Measurements from ENCODE around the gene MAG.

MAG gene

GRCh38 chr19:35291916-35292315 lies at the start of gene MAG:
MAG (plus strand) TSS chr19:35292161; CDS start chr19:35295409, 3,248 bp downstream.
- DNase-seq = no peak

DNA sequence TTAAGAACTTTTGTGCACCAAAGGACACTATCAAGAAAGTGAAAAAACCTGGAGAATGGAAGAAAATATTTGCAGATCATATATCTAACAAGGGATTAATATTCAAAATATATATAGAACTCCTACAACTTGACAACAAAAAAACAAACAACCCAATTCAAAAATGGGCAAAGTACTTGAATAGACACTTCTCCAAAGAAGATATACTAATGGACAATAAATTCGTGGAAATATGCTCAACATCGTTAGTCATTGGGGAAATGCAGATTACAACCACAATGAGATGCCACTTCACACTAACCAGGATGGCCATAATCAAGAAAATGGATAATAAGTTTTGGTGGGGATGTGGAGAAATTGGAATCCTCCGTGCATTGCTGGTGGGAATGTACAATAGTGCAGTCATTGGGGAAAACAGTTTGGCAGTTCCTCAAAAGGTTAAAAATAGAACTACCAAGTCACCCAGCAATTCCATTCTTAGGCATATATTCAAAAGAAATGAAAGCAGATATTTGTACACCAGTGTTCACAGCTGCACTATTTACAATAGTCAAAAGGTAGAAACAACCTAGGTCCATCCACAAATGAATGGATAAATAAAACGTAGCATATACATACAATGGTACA lies 45.4 kb upstream of the MAG start:
- DNase-seq = no peak

GRCh38 chr19:35247526-35248309 lies 44.2 kb upstream of the MAG start:
- no peak for DNase-seq

DNA sequence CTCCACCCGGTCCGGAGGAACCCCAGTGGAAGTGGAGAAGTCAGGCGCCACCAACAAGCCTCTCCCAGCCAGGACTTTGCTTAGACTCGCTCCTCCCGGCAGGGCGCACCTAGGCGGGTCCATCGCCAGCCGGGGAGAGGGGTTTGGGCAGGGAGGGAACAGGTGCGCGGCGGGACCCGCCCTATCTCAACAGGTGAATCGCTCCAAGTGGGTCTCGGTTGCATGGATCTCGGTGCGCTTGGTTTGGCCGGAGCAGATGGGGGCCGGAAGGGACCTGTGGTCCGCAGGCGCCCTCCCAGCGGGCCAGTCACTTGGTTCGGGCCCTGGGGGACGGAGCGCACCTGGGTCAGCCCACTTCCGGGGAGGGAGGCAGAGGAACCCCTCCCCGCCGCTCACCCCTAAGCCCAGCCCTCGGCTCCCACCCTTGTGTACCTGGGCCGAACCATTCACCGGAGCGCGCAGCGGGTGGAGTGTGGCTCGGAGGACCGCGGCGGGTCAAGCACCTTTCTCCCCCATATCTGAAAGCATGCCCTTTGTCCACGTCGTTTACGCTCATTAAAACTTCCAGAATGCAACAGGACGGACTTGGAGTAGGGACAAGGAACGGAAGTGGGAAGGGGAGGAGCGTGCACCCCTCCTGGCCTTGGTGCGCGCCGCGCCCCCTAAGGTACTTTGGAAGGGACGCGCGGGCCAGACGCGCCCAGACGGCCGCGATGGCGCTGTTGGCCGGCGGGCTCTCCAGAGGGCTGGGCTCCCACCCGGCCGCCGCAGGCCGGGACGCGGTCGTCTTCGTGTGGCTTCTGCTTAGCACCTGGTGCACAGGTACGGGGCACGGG lies 43.4 kb upstream of the MAG start, which contains the start of gene LSR:
TSS of gene LSR (plus strand) at position 693 of the 836 bp plus-strand sequence. CDS start at position 714, 21 bp downstream.
- DNase-seq = no peak

- no peak for DNase-seq
Observed at GRCh38 chr19:35249146-35249847, 42.7 kb upstream of the MAG start.

DNA sequence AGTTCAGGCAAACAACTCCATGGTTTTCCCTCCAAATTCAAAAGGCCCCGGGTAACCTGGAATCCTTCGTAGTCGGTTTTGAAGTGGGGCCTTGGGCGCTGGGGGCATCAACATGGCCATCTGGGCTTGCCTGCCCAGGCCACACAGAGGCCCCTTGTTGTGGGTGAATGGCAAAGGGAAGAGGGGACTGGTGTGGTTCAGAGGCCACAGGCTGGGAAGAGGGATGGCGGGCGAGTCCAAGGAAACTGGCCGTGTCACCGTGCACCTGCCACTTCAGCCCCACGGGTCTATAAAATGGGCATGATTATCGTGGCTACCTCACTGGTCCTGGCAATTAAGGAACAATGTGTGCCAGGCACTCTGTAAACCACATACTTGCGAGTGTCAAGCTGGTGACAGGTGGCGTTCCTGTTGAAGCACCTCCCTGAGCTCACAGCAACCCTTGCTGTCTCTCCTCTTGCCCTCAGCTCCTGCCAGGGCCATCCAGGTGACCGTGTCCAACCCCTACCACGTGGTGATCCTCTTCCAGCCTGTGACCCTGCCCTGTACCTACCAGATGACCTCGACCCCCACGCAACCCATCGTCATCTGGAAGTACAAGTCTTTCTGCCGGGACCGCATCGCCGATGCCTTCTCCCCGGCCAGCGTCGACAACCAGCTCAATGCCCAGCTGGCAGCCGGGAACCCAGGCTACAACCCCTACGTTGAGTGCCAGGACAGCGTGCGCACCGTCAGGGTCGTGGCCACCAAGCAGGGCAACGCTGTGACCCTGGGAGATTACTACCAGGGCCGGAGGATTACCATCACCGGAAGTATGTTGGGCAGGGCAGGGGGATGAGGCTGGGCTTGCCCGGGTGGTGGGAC lies 41.9 kb upstream of the MAG start:
- DNase-seq = no peak

- DNase-seq = no peak
Observed at GRCh38 chr19:35251456-35251855, 40.5 kb upstream of the MAG start.

- DNase-seq = no peak
Observed at GRCh38 chr19:35253316-35254286, 38.4 kb upstream of the MAG start.

DNA sequence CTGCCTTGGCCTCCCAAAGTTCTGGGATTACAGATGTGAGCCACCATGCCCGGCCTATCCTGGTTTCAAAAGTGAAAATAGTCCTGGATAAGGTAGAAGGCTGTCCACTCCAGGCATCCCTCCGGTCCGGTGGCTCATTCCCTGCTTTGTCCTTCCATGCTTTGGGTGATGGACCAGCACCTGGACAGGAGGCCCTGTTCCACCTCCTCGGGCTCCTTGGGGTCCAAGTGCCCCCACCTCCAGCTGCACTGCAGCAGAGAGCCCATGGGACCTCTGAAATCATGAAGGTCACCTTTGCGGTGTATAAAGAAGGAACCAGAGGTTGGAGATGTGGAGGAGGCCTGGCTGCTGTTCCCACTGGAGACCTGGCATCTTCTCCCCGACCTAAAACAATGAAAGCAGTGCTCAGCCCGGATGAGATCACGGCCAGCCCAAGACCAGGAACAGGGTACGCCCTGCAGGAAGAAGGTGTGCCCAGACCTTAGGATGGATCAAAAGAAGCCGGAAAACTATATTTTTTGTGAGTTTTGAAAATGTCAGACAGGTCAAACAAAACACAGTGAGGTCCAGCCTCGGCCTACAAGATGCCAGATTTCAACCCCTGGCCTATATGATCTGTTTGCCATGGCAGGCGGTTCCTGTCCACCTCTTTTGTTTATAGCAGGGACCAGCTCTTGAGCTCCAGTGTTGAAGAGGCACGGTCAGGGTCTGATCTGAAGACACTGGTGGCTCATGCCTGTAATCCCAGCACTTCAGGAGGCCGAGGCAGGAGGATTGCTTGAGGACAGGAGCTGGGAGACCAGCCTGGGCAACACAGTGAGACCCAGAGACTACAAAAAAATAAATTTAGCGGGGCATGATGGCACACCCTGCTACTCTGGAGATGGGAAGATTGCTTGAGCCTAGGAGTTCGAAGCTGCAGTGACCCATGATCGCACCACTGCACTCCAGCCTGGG lies 37.3 kb upstream of the MAG start:
- DNase-seq = no peak

- DNase-seq = no peak
Observed at GRCh38 chr19:35256566-35256965, 35.4 kb upstream of the MAG start.

DNA sequence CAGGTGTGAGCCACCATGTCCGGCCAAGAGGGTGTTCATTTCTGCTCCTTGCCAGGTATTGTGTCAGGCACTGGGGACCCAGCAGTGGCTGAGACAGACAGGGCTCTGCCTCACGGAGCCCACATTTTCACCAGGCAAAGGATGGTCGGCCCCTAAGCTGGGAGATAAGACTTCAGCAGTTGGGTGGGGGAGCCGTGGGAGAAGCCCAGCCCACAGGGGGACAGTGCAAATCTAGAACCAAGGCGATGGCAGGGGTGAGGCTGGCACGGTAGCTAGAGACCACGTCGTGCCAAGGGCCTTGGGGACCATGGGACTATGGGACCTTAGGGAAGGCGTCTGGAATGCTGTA lies 34.9 kb upstream of the MAG start:
- DNase-seq = no peak

DNA sequence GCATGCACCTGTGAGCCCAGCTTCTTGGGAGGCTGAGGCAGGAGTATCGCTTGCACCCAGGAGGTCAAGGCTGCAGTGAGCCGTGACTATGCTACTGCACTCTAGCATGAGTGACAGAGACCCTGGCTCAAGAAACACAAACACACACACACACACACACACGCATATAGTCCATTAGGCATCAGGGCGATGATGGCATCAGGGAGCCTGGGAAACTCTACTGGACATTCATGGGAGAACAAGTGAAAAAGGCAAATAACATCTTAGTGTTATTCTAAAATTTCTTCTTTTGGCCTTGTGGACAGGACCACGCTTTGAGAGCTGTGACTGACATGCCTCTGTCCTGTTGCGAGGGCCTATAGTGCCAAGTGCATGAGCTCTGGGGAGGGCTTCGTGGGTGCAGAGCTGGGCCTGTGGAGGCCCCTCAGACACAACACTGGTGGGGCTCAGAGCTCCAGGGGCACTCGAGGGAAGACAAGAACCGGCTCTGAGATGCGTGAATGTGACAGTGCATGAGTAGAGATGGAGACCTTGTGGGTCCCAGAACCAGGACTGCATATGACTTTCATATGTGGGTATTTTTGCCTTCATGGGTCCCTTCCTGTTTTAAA lies 31.2 kb upstream of the MAG start:
- no peak for DNase-seq

DNA sequence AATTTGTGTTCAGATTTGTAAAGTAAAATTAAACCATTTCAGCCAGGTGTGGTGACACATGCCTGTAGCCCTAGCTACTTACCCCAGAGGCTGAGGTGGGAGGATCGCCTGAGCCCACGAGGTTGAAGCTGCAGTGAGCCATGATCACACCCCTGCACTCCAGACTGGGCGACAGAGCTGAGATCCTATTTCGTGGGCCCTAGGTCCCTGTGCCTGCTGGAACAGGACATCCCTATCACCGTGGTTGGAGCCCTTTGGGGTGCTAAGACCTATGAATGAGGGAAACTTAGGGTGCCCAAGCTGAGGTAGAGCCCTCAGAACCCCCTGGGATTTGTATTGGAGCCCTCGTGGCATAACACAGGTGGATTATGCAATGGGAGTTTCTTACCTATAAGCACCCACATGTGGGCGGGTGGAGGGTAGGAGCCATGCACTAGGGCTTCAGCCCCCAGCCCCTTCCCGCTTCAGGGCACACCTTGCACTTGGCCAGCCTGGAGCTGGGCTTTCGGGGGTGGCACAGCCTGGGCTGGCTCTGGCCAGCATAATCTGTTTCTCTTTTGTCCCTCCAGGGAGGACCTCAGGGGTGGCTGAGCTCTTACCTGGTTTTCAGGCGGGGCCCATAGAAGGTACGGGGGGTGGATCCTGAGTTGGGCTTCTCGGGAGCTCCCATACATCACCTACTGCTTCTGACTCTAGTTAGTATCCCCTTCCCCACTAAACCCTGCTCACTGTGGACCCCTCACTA lies 30.4 kb upstream of the MAG start:
- no peak for DNase-seq

DNA sequence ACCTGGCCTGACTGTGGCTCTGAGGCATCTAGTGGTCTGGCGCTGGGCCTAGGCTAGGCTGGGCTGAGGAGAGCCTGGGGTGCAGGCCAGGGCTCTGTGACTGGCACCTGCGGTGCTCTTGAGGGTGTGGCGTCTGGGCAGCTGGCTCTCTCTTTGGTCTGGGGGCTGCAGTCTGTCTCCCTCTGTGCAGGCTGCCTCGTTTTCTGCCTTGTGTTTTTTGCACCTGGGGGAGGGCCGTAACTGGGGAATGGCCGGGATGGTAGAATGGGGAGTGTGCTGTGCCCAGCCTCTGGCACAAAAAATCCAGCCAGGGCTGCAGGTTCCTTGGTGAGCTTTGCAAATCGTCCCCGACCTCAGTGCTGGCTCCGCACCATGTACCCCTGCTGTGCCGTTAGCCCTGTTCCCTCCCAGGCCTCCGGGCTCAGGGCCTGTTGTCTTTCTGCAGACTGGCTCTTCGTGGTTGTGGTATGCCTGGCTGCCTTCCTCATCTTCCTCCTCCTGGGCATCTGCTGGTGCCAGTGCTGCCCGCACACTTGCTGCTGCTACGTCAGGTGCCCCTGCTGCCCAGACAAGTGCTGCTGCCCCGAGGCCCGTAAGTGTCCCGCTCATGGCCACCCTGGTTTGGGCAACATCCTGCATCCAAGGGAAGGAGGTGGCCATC lies 29.7 kb upstream of the MAG start:
- DNase-seq = no peak

GRCh38 chr19:35264268-35265125 lies 27.5 kb upstream of the MAG start:
- DNase-seq = no peak

GRCh38 chr19:35265126-35265899 lies 26.6 kb upstream of the MAG start:
- no peak for DNase-seq

Data from cerebellar nuclear complex (tissue), 1 donor.